ENCODE measurements around the gene GCK.
A peak's percentile ranks its signal among the peaks of the same experiment; 100 is the strongest.

The GCK gene

DNA sequence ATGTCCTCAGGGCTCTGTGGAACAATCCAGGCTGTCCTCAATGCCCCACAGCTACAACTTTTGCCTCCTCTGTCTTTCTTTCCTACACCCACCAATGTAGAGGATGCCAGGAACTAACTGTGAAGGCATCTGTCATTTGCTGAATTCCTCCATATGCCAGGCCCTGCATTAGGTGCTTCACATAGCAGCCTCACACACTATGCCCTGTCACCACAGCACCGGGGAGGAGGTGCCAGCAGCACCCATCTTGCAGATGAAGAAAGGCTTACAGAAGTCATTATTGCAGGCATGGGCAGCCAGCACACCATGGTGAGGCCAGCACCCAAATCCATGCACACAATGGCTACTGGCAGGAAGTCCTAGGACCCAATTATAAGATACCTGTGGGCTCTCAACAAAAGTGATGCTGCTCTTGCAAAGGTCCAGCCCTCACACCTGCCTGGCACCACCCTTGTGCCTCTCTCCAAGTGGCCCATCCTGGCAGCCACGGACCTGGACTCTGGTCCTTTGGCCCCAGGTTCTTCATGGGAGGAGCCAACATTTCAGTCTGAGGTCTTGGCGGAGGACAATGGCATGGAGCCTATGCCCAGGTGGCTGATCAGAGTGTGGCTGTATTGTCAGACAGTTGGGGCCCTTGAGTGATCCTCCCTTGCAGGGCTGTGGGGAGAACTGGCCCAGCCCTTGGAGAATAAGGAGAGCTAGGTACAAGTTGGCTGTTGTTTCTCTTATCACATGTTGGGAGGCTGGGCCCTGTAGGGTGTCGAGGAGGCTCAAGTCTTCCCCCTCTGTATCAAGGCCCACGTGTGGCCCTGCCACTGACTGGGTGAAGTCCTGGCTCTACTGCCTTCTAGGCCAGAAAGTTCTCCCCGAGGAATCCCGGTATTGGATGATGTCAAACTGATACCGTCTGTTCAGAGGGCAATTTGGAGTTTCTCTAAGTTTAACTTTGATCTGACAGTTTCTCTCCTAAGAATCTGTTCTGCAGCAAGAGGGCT, 33.8 kb downstream of the GCK start:
- DNase-seq (ENCODE audit: low read depth in 3 of 3), result no peak

DNA sequence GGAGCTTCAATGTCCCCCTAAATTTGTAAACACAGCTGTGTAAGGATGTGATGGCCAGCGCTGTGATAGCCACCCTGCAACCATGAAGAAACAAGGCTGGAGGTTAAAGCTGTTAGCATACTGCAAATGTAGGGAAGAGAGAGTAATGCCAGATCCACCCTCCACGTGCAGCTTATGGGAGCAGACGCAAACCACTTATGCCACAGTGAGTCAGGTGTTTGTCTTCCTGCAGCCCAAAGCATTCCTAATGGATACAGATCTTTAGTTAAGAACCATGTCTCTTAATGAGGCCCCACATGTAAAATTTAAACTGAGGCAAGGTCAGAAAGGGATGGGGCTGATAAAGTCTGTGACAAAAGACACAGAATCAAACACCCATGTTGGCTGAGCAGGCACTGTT, 34.5 kb downstream of the GCK start:
- DNase-seq (ENCODE audit: low read depth in 3 of 3), result no peak

DNA sequence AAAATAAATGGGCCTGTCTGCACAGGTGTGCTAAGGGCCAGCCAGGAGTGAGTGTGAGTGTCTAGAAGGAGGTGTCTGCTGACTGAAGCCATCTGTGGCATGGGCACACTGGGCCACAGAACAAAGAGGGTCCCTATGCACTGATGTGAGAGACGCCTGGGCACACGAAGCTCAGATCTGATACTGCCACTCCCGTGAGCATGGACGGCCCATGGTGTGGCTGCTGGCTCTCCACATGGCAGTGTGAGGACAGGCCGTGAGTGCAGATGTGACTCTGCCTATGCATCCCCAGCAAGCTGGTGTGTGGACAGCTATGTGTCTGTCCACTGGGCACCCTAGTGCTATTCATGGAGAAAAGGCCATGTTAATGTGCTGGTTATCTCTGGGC, 35.3 kb downstream of the GCK start:
- no peak for DNase-seq (ENCODE audit: low read depth in 3 of 3)

DNA sequence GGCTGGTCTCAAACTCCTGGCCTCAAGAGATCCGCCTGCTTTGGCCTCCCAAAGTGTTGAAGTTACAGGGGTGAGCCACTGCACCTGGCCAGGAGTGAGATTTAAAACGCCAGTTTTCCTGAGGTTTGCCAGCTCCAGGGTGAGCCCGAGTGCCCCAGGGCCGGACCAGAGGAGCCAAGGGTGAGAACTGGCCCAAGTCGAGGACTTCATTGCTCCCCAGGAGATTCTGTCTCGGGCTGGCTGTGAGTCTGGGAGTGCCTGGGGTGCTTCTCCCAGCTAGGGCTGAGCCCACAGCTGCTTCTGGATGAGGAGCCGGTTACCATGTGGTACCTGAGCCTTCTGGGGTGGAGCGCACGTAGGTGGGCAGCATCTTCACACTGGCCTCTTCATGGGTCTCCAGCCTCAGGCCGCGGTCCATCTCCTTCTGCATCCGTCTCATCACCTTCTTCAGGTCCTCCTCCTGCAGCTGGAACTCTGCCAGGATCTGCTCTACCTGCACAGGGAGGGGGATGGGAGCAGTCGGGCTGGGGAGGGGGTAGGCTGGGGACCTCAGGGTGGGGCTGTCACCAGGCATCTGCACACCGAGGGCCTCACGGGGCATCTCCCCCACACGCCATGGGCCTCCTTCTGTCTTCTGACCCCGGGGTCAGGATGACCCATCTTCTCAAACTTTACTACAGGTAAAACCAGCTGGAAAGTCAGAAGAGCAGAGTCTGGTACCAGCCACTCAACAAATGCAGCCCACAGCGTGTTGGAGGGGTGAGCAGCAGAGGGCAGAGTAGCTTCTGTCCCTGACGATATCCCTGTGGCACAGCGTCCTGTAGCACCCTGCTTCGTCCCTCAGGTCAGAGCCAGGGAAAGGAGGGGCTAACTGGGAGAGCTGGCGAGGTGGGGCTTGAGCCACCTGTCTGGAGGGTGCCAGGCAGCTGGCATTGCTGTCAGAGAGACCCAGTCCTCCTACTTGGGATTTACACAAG, 36.0 kb downstream of the GCK start:
- DNase-seq (ENCODE audit: low read depth in 3 of 3), result no peak

DNA sequence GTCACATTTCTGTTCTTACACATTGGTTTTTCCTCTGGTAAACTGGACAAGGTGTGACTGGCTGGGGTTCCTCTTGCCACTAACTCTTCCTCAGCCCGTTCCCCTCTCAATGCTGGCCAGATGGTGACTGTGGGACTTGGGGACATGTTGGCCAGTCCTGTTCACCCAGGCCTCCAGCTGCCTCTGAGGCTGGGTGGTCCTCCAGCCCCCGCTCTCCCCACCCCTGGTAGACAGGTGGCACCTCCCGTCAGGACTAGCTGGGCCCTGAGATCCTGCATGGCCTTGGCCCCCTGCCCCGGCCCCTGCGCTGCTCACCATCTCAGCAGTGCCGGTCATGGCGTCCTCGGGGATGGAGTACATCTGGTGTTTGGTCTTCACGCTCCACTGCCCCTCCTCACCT, 37.3 kb downstream of the GCK start:
- DNase-seq (ENCODE audit: low read depth in 3 of 3), result no peak

DNA sequence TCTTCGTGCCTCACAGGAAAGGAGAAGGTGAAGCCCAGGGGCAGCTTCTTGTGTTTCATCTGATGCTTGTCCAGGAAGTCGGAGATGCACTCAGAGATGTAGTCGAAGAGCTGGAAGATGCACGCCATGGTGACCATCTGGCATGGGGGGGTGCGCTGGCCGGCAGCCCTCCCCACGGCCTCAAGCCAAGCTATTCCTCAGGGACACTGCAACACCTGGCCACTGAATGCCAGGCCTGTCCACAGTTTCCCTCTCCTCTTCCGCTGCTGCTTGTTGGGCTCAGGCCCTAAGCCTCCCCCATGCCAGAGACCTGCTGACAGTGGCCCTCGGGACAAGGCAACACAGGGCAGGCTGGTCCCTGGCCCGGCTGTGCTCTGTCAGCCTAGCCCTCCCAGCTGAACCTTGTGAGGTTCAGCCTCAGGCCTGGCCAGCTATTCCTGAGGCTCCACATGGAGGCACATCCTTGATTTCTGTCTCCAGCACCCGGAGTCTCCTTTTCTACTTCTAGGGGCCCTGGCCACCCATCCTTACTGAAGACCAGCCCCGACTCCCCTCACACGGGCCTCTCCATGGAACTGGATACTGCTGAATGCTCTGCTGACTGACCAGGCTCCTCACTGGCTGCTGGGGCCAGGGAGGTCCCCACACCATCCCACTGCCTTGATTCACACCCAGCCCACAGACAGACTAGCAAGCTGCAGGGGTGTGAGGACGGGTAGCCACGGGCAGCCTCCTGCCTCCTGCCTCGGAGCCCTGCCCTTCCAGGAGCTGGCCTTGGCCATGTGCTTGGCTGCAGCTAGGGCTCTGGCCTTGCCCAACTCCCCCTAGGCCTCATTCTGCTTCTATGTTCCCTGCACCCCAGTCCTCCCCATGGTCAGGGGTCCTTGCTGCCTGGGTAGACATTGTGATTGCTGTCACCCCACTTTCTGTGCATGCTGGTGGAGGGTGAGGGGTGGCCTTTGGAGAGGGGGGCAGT, 38.0 kb downstream of the GCK start:
- DNase-seq (ENCODE audit: low read depth in 3 of 3), result no peak

DNA sequence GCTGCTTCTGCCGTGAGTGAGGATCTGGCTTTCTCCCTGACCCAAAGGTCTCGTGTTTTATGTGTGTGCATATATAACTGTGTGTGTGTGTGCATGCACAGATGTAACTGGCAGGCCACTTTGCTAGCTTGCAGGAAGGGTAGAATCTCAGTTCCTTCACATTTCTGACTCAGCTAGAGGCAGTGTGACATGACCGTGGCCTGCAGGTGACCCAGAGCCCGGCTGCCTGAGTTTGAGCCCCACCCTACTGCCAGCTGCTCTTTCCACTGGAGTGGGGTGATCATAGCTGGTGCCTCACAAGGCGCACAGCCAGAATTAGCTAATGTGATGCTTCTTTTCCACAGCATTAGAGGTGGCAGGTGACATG, 38.8 kb downstream of the GCK start:
- no peak for DNase-seq (ENCODE audit: low read depth in 3 of 3)

DNA sequence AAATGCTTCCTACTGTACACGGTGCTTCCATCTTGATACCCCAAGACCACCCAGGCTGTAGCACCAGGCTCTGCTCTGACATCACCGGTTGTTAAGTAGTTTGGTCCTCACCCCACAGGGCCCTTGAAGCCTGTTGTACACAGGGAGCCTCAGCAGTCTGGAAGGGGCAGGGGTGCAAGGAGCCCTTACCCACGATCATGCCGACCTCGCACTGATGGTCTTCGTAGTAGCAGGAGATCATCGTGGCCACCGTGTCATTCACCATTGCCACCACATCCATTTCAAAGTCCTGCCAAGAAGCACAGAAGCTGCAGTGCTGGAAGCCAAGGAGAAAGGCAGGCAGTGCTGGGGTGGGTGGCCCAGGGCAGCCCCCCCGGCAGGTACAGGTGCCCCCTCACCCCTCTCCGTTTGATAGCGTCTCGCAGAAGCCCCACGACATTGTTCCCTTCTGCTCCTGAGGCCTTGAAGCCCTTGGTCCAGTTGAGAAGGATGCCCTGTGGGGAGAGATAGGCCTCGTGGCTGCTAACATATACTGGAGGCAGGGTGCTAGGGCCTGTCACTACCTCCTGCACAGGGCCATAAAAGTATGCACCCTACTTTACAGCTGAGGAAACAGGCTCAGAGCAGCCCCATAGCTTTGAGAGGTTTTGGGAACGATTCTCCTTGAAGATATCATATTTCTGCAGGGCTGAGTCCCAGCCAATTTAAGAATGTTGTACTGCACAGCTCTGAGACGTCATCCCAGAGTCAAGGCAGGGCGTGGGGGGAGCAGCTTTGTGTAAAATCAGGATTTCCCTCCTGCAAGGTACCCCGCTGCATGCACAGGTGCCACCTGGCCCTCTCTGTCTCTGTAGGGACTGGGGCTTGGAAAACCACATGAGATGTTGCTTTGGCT, 39.4 kb downstream of the GCK start:
- no peak for DNase-seq (ENCODE audit: low read depth in 3 of 3)

DNA sequence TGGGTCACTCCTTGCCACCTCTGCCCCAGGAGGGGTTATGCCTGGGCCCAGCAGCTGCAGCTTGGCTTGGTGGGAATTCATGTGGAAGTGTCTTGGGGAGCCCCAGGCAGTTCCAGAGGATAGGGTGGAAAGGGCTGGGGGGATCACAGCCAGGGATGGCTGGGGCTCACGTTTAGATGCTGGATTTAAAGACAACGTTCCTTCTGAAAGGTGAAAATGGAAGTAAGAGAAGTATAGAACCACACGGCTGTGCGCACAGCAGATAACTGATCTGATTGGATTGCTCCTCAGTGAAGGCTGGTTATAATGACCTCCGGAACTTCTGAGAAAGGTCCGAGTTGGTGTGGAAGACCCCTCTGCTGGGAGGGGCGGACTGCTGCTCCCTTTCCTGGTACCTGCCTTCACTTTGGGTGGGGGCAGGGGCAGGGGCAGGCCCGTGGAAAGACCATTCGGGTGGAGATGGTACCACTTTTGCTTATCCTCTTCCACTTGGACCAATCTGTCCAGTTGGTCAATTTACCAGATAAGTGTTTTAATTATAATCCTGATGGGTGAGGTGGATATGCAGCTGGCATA, 40.2 kb downstream of the GCK start:
- no peak for DNase-seq (ENCODE audit: low read depth in 3 of 3)

DNA sequence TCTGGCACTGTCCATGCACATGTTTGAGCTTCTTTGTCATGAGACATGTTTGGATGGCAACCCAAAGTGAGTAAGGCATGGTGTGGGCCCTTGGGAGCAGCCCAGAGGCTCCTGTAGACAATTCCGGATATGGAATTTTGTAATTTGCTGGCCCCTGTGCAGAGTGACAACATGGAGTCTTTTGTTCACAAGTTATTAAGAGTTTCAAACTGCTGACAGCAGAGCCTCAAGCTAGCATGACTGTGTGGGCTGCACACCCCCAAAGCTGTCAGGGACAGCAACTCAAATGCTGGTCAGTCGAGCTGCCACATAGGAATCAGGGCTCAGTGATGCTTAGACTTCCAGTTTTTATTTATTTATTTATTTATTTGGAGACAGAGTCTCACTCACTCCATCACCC, 41.1 kb downstream of the GCK start:
- no peak for DNase-seq (ENCODE audit: low read depth in 3 of 3)

DNA sequence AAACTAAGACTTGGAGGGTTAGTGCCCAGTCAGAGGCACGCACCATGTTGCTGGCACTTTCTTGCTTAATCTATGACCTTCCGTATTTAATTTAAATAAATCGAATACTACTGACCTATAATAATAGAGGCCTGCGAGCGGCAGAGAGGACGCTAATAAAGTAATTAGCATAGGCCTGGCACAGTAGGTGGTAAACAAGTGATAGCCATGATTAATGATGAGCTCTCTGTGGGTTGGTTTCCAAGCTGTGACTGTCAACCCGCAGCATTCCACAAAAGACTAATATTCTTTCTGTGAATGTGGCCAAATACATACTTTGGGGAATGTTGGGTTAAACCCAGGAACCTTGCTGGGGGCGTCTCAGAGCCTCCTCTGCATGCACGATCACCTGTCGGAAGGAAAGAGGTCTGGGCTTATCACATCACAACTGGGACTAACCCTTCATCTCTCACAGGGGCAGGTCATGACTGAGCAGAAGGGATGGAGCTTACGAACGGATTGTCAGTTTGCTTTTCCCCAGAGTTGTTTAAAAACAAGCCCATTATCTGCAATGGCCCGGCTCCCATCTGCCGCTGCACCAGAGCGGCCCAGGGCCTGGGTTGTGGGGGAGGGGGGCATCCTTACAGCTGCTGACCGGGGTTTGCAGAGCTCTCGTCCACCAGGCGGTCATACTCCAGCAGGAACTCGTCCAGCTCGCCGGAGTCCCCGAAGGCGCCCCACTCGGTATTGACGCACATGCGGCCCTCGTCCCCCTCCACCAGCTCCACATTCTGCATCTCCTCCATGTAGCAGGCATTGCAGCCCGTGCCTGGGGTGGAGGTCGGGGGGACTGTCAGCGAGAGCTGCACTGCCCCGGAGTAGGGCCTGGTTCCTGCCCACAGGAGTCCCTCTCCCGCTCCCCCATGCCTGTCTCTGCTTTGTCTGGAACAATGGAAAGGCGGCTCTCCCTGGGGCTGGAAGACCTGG, 41.9 kb downstream of the GCK start:
- DNase-seq (ENCODE audit: low read depth in 3 of 3), result no peak

DNA sequence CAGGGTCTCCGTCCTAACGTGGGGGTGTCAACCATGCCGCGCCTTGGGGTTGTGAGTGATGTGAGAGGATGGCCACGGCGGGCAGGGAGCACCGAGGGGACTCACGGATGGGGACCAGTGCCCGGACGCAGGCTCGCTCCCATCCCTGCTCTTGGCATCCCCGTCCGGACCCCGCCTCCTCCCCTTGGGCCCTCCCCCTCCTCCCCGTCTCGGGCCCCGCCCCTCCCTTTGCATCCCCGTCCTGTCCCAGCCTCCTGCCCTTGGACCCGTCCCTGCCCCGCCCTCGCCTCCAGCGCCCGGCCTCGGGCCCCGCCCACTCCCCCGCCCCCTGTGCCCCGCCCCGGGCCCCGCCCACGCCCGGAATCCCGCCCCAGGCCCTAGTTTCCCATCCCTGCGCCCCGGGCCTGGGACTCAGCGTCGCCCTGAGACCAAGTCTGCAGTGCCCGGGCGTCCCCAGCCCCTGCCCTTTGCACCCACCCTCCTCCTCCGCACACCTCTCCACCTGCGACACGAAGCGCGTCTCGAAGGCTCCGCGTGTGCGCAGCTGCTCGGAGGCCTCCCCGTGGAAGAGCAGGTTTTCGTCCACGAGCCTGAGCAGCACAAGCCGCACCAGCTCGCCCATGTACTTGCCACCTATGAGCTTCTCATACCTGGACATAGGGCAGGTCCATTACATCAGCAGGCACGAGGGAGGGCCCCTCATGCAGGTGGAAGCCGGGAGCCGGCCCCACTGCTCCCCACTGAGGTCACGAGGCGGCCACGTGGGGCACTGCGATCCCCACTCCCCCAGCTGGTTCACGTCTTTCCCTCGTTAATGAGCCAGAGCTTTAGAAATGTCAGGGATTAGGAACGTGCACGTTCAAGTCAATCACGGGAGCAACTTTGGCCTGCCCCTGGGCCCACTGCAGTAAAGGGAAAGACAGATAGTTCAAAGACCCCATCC, 43.0 kb downstream of the GCK start:
- peak; percentile 41 to 54 (median 41) for DNase-seq (ENCODE audit: low read depth in 3 of 3)

DNA sequence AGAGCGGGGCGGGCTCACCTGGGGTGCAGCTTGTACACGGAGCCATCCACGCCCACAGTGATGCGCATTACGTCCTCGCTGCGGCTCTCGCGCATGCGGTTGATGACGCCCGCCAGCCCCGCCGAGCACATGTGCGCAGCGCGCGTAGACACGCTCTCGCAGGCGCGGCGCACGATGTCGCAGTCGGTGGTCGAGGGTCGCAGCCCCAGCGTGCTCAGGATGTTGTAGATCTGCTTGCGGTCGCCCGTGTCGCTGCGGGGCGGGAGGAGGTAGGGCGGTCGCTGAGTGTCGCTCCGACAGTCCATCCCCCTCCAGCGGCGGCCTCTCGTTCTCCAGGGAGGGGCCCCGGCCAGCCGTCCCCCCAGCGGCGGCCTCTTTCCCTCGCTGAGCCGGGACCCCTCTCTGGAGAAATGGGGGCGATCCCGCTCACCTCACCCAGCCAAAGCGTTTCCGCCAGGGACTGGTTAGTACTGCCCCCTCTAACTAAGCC, 43.7 kb downstream of the GCK start:
- DNase-seq (ENCODE audit: low read depth in 3 of 3), result peak; percentile 23 to 64 (median 34)

DNA sequence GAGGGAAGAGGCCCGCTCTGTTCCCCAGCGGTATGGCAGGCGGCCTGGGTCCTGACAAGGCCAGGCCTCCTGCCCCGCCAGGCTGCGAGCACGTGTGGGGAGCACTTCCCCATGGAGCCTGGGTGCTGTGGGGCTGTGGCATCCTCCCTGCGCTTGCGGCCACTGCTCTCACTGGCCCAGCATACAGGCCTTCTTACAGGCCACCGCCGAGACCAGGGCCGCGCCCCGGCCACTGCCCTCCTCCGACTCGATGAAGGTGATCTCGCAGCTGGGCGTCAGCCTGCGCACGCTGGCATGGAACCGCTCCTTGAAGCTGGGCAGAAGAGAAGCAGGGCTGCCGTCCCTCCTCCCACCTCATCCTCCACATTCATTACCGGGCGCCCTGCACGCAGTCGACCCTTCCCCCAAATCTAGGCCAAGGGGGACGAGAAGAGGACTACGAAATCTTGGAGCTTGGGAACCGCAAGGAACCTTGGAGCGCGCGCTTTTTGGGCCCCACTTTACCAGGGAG, 44.2 kb downstream of the GCK start:
- no peak for DNase-seq (ENCODE audit: low read depth in 3 of 3)

DNA sequence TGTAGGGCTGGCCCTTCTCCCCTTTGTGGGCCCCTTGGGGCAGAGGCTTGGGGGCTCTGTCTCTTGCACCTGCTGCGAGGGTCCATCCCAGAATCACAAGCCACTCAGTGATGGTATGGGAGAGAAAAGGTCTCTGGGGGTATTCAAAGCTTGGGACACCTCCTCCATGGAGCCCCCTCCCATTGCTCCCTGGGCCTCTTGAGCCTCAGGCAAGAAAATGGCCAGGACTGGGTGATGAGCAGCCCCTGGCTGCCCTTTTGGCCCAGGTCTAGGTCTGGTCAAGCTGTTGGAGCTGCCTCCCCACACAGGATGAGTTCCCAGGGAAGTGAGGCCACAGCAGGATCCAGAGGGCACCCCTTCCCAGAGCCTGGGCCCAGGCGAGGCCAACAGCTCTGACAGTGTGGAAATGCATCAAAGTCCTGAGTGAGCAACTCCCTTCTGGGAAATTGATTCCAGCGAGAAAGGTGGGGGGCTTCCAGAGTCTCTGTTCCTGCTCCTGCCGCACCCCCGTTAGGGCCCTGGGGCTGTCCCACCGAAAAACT, 44.7 kb downstream of the GCK start:
- DNase-seq (ENCODE audit: low read depth in 3 of 3), result no peak

DNA sequence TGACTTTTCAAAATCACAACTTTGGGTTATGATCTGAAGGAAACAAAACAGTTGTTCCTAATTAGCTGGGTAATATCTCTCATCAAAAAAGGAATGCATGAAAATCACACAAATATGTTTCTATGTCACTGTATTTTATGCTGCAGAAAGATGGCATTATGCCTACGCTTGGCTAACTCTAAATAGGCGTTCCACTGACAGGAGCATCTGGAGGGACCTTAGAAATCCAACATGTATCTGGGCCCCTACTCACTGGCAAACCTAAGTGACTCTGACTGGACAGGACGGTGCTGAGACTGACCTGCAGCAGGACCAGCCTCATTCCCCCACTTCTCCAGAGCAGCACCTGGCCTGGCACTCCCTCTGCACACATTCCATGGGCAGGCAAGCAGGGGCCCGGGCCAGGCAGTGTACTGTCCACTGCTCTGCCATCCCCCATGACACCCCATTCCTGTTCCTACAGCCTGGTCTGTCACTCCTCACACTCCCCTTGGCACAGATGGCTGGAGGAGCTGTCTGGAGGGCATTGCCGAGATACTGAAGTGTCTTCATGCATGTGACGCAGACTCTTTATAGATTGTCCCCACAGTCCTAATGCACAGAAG, 45.5 kb downstream of the GCK start:
- no peak for DNase-seq (ENCODE audit: low read depth in 3 of 3)

DNA sequence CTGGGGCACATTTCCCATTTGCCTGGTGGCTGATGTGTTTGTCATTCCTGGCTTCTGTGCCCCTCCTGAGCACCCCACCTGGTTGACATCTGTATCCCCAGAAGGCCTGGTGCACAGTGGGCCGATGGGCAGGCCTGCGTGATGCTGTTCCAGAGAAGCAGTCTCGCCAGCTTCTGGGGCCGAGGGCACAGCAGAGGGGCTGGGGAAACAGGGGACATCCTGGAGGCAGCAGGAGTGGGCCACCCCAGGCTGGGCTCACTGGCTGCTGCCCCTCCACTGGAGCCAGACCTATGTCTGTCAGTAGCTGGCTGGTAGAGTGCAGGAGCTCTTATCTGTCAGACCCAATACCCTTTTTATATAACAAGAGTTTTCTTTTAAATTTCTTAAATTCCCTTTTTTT, 47.2 kb downstream of the GCK start:
- no peak for DNase-seq (ENCODE audit: low read depth in 3 of 3)
